ENCODE data around the gene OR2S2. TPM values are rescaled to one million over a fixed set of nuclear protein-coding genes. Genes with fewer than 3 reads are reported as not detected.
"Not testable (repeated sequence)": the region's sequence is repeated elsewhere in the genome, so short reads cannot be mapped to it uniquely, and the experiment has no call there.

Gene OR2S2
- not detected in 2 replicates for total RNA-seq (2014; rRNA removed; shearing (Covaris generic))

DNA sequence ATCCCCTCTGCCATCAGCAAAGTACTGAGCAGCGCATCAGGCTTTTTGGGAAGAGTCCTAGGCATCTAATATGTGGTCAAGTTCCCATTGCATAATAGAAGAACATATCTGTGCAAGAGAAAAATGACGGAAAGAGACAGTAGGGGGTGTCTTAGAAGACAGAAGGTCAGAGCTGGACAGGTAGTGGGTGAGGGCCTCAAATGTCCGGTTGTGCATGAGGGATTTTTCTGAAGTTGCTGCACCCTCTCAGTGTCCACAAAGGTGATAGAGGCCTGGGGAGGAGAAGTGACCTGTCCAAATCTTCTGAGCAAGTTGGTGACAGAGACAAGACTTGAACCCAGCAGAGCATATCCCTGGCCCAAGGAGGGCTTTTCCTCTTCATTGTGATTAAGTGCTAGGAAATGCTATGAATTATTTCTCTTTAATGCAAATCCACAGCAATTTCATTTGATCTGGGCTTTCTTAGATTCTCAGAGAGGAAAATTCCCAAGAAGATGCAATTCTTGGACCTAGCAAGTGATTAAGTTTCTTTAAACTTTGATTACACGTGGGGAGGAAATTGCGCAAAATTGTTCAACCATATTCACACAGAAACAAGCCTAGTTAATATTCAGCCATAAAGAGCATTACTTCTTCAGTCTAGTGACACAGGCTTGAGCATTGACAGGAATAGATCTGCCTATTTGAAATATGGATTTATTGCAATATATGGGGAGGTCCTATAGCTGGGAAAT lies at the start of gene OR2S2:
Gene OR2S2 (minus strand): TSS at position 51 of the 734 bp plus-strand sequence. CDS start 56 bp downstream, outside the sequence.
- DNase-seq (ENCODE audit: low spot score), result no peak

DNA sequence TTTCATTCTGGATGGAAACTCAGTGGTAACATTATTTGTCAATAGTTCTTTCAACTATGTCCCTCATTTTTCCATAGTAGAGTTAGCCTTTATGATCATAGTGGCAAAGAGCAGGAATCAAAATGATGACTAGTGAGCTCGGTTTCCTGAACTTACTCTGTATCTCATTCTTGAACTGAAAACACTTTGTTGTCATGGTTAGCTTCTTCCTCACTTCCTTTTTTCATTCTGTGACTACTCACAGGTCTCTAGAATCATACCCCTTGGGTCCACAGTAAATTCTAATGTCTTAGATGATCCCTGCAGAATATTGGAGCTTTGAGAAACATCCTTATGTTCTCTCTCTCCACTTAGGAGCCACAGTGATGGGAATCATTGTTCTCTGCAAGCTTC lies 49.4 kb upstream of the OR2S2 start:
- DNase-seq (ENCODE audit: low spot score), result no peak

DNA sequence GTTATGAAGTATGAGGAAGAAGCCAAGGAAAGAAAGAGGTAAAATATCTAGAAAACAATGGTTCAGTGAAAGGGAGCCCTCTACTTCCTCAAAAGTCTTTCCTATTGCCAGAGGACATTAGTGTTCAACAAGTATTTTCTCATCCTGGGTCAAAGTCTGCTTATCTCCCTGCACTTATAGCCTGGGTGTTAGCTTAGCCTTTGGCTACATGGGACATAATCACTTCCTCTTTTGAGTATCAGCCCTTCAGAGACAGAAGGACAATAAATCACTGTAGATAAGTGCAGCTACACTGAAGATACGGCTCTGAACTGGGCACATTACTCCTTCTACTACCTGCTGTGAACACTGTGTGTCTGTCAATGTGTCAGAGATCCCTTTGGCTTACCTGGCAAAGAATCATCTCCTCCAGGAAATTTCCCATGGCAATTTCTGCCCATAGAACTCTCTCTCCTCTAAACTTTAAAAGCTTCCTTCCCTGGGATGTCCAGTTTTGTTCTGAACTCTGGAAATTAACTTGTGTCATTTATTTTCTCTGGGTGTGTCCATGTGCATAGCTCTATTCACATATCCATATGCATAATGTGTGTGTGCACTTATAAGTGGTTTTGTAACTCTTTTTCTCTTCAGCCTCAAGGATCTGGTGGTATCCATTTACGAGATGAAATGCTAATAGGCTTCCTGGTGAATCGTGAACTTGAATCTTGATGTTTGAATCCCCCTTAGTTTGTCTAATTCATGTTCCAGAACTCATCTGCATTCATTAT lies 48.8 kb upstream of the OR2S2 start:
- DNase-seq (ENCODE audit: low spot score), result peak; percentile 41

GRCh38 chr9:36005891-36006290 lies 47.9 kb upstream of the OR2S2 start:
- DNase-seq (ENCODE audit: low spot score), result no peak

DNA sequence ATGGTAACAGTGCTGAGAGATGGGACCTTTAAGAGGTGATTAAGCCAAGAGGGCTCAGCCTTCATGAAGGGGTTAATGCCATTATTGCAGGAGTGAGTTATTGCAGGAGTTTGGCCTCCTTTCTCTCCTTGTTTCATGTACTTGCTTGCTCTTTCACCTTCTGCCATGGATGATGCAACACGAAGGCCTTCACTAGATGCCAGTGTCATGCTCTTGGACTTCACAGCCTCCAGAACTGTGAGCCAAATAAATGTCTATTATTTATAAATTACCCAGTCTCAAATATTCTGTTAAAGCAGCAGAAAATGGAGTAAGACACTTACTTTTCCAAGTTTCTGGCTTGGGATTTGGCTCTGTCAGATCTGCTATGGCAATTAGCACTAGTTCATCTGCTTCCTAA lies 40.4 kb upstream of the OR2S2 start:
- no peak for DNase-seq (ENCODE audit: low spot score)

DNA sequence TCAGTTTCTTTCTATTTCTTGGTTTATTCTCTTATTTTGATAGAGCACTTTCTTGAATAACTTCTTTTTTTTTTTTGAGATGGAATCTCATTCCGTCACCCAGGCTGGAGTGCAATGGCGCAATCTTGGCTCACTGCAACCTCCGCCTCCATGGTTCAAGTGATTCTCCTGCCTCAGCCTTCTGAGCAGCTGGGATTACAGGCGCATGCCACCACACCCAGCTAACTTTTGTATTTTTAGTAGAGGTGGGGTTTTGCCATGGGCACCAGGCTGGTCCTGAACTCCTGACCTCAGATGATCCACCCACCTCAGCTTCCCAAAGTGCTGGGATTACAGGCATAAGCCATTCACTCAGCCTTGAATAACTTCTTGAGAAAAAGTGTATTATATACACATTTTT lies 39.1 kb upstream of the OR2S2 start:
- not testable (repeated sequence) for DNase-seq (ENCODE audit: low spot score)

GRCh38 chr9:35996358-35996970 lies 38.5 kb upstream of the OR2S2 start:
- no peak for DNase-seq (ENCODE audit: low spot score)

DNA sequence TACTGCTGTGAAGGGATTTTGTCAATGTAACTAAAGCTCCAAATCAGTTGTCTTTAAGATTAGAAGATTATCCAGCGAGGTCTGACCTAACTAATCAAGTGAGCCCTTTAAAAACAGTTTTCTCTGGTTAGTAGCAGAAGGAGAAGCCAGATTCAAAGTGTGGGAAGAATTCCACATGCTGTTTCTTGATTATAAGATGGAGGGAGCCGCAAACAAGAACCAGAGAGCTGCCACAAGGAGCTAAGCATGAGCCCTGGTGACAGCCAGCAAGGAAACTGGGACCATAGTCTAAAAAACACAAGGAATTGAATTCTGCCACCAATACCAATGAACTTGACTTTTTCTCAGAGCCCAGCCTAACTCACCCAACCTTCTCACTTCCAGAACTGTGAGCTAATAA lies 37.0 kb upstream of the OR2S2 start:
- no peak for DNase-seq (ENCODE audit: low spot score)

GRCh38 chr9:35993976-35994720 lies 36.2 kb upstream of the OR2S2 start:
- DNase-seq (ENCODE audit: low spot score), result no peak

GRCh38 chr9:35993136-35993535 lies 35.2 kb upstream of the OR2S2 start:
- not testable (repeated sequence) for DNase-seq (ENCODE audit: low spot score)

DNA sequence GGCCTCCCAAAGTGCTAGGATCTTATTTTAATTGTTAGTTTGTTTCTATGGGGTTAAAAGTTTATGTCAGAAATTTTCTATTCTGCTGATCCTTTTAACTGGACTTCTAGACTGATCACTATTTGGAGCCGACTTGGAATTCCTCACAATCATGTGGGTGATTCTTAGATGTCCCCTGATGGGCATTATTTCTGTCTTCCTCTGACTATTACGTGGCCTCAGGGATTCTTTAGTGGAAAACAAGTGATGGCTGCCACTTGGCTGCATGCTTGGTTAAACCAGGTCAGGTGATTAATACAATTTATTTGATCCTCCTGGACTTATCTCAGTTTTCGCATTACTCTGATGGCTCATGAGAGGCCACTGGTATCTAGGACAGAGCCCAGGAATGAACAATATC lies 32.2 kb upstream of the OR2S2 start:
- no peak for DNase-seq (ENCODE audit: low spot score)

- no peak for DNase-seq (ENCODE audit: low spot score)
These were observed 26.1 kb upstream of the OR2S2 start for GRCh38 chr9:35984021-35984420.

DNA sequence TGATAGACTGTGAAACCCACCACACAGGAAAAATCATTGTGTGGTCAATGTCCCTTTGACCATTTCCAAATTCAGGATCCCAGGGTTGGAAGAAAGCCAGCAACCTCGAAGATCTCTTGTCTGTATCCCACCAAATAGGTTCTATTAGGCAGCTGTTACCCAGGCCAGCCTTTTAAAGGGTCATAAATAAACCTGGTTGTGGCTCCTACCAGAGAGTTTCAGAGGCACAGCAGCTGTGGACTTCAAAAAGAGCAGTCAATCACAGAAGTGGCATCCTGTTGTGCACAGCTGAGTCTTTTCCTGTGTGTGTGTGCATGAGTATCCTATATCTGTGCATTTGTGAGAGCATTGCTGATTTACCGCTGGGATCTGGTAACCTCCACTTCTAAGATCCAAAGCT lies 23.7 kb upstream of the OR2S2 start:
- no peak for DNase-seq (ENCODE audit: low spot score)

GRCh38 chr9:35980289-35981011 lies 22.5 kb upstream of the OR2S2 start:
- DNase-seq (ENCODE audit: low spot score), result no peak

DNA sequence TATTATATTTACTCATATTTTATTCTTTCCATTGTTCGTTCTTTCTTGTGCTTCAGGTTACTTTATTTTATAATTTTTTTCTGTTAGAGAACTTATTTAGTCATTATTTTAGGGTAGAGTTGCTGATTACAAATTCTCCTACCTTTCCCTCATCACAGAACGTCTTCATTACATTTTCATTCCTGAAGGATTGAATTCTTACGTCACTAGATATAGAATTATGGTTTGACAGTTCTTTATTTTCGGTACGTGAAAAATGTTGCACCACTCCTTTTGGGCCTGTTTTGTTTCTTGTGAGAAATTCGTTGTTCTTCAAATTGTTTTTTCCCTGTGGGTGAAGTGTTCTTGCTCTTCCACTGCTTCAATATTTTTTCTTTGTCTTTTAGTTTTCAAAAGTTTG lies 20.8 kb upstream of the OR2S2 start:
- no peak for DNase-seq (ENCODE audit: low spot score)

DNA sequence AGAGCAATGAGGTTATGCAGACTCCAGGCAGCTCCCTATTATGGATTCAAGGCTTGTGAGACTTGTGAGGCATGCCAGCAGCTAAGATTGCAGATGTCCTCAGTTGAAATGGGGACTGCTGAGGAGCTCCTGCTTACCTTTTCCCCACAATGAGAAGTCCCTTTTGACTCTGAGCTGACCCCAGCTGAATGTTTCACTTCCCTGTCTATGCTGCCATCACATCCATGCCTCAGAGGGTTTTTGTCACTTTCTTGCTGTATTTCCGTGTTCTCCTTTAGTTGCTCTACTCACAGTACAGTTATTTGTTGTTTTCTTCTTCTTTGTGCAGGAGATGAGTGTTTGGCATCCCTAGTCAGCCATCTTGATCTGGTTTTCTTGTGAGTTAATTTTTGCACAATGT lies 18.8 kb upstream of the OR2S2 start:
- no peak for DNase-seq (ENCODE audit: low spot score)

DNA sequence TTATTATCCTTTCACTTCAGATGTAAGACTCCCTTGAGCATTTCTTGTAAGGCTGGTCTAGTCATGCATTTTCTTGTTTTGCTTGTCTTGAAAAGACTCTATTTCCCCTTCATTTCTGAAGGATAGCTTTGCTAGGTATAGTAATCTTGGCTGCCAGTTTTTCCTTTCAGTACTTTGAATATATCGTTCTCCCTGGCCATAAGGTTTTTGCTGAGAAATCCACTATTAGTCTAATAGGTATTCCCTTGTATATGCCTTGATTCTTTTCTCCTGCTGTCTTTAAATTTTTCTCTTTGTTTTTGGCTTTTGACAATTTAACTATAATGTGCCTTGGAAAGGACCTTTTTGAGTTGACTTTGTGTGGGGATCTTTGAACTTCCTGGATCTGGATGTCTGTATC lies 16.8 kb upstream of the OR2S2 start:
- no peak for DNase-seq (ENCODE audit: low spot score)

GRCh38 chr9:35972093-35972492 lies 14.1 kb upstream of the OR2S2 start:
- DNase-seq (ENCODE audit: low spot score), result no peak

DNA sequence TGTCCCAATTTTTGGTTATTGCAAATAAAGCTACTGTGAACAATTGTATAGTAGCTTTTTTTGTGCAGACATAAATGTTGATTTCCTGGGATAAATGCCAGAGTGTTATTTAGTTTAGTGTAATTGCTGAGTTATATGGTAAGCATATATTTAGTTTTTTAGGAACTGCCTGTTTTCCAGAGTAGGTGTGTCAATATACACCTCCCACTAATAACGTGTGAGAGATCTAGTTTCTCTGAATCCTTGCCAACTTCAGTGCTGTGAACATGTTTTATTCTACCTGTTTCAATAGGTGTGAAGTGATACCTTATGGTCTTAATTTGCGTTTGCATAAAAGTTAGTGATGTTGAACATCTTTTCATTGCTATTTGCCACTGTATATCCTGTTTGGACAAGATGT lies 9.1 kb upstream of the OR2S2 start:
- no peak for DNase-seq (ENCODE audit: low spot score)

- no peak for DNase-seq (ENCODE audit: low spot score)
These were observed 8.5 kb upstream of the OR2S2 start for GRCh38 chr9:35966433-35966832.

DNA sequence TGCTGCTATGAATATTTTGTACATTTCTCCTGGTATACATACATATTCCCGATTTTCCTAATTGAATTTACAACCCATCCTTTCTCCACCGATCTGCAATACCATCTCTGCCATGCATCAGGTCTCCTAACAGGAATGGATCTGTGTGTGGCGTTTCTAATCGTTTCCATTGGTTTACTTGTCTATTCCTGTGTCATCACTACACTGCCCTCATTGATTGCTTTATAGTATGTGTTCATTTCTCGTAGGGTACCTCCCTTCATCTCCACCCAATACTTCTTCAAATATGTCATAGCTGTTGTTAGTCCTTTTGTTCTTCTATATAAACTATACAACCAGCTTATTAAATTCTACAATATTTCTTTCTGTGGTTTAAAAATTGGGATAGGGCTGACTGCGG lies 7.1 kb upstream of the OR2S2 start:
- no peak for DNase-seq (ENCODE audit: low spot score)

Measured in HT-29 (cell line).